HepG2 (cell line): ENCODE data around the gene MEIOB. TPM values are rescaled to one million over a fixed set of nuclear protein-coding genes. Genes with fewer than 3 reads are reported as not detected.

Source experiments
- ASH2L ChIP-seq: fragments of 300-600, 200-600 bp; sonication (generic); IDR thresholded peaks from 2 replicates; pipeline ENCODE4 v1.7.0; 2017; ENCODE audit warnings: low read depth, mild to moderate bottlenecking, moderate library complexity, mixed read lengths, low read length; ENCODE audit not compliant: insufficient read length
- EP300 ChIP-seq, 3 experiments: sonication (generic) in 1 of 3; formaldehyde crosslinking in 1 of 3; IDR thresholded peaks; 2 replicates each; pipeline versions ENCODE4 v1.5.1 to v1.6.1; 2011 to 2020; ENCODE audit warnings: low read depth in 2 of 3, low read length in 2 of 3, borderline replicate concordance in 1 of 3, improper control_type of control experiment in 1 of 3, mild to moderate bottlenecking in 1 of 3, missing genetic modification reagents in 1 of 3, moderate library complexity in 1 of 3
- GTF3A ChIP-seq: sonication (generic); formaldehyde crosslinking; conservative IDR thresholded peaks from 2 replicates; pipeline ENCODE4 v1.4.0; 2020; ENCODE audit warnings: mild to moderate bottlenecking, missing genetic modification reagents
- NRL ChIP-seq: sonication (generic); formaldehyde crosslinking; IDR thresholded peaks from 2 replicates; pipeline ENCODE4 v1.5.0; 2020; ENCODE audit warnings: missing genetic modification reagents, mild to moderate bottlenecking, moderate library complexity, borderline replicate concordance
- PAWR ChIP-seq: sonication (generic); formaldehyde crosslinking; IDR thresholded peaks from 2 replicates; pipeline ENCODE4 v1.4.0; 2020; ENCODE audit warnings: missing genetic modification reagents, mild to moderate bottlenecking, borderline replicate concordance
- PITX1 ChIP-seq: sonication (generic); formaldehyde crosslinking; IDR thresholded peaks from 2 replicates; pipeline ENCODE4 v1.5.1; 2020; ENCODE audit warnings: mild to moderate bottlenecking, missing genetic modification reagents
- POGK ChIP-seq: sonication (generic); formaldehyde crosslinking; conservative IDR thresholded peaks from 2 replicates; pipeline ENCODE4 v1.8.0; 2022; ENCODE audit warnings: mild to moderate bottlenecking, moderate library complexity, missing genetic modification reagents
- POGZ ChIP-seq: sonication (generic); formaldehyde crosslinking; IDR thresholded peaks from 2 replicates; pipeline ENCODE4 v1.4.0; 2020; ENCODE audit warnings: mild to moderate bottlenecking, missing genetic modification reagents
- RARA ChIP-seq: IDR thresholded peaks from 2 replicates; pipeline ENCODE4 v1.6.1; 2016; ENCODE audit warnings: missing genetic modification reagents, missing compliant biosample characterization
- SNRNP70 ChIP-seq: fragments of 200-400 bp; formaldehyde crosslinking; IDR thresholded peaks from 2 replicates; pipeline ENCODE4 v1.6.1; 2017; ENCODE audit warnings: mild to moderate bottlenecking, low read depth, low read length, moderate library complexity
- SRSF9 ChIP-seq: fragments of 200-400 bp; formaldehyde crosslinking; IDR thresholded peaks from 2 replicates; pipeline ENCODE4 v1.6.1; 2018; ENCODE audit warnings: borderline replicate concordance, mild to moderate bottlenecking, low read depth, low read length; ENCODE audit not compliant: insufficient read depth, poor library complexity, severe bottlenecking
- TARDBP ChIP-seq: sonication (generic); formaldehyde crosslinking; IDR thresholded peaks from 2 replicates; pipeline ENCODE4 v1.8.0; 2022; ENCODE audit warnings: mild to moderate bottlenecking, missing genetic modification reagents
- ZMYM2 ChIP-seq: sonication (generic); formaldehyde crosslinking; IDR thresholded peaks from 2 replicates; pipeline ENCODE4 v1.8.0; 2022; ENCODE audit warnings: mild to moderate bottlenecking, missing genetic modification reagents
- ZNF121 ChIP-seq: sonication (generic); formaldehyde crosslinking; IDR thresholded peaks from 2 replicates; pipeline ENCODE4 v1.5.0; 2020; ENCODE audit warnings: mild to moderate bottlenecking, missing genetic modification reagents
- ZNF331 ChIP-seq: sonication (generic); formaldehyde crosslinking; IDR thresholded peaks from 2 replicates; pipeline ENCODE4 v1.4.0; 2020; ENCODE audit warnings: missing genetic modification reagents
- ZNF460 ChIP-seq: sonication (generic); formaldehyde crosslinking; IDR thresholded peaks from 2 replicates; pipeline ENCODE4 v1.5.1; 2020; ENCODE audit warnings: missing genetic modification reagents, mild to moderate bottlenecking, borderline replicate concordance
- ZNF660 ChIP-seq: sonication (generic); formaldehyde crosslinking; IDR thresholded peaks from 2 replicates; pipeline ENCODE4 v1.5.1; 2020; ENCODE audit warnings: mild to moderate bottlenecking, low read depth, missing genetic modification reagents, borderline replicate concordance
- polyA plus RNA-seq, 8 experiments: library from polyadenylated mRNA; depleted of rRNA in 3 of 8; stranded (reverse) in 7 of 8; unstranded in 1 of 8; fragments of >200 nt; fragmentation: Illumina TruSeq in 4 of 8; extraction: Trizol in 4 of 8; gene quantifications; 2 replicates each; pipeline versions ENCODE4 v1.2.1 to v1.2.3, GENCODE V29; 2011 to 2016; ENCODE audit warnings: low read depth in 4 of 8, missing spikeins in 1 of 8, mixed read lengths in 1 of 8; ENCODE audit not compliant: insufficient read depth in 1 of 8
- total RNA-seq, 5 experiments: library from RNA; depleted of rRNA; stranded (reverse); fragments of >200 nt; fragmentation: Illumina TruSeq; extraction: Trizol; gene quantifications; 2 replicates each; pipeline ENCODE4 v1.2.3, GENCODE V29; 2016; ENCODE audit warnings: low read depth in 1 of 5
- TF ChIP-seq, protein P1 (sequence below): sonication (generic); formaldehyde crosslinking; IDR thresholded peaks from 2 replicates; pipeline ENCODE4 v1.4.0; 2020; ENCODE audit warnings: missing genetic modification reagents
- TF ChIP-seq, protein P2 (sequence below): sonication (generic); formaldehyde crosslinking; IDR thresholded peaks from 2 replicates; pipeline ENCODE4 v1.8.1; 2022; ENCODE audit warnings: low read depth, mild to moderate bottlenecking, missing genetic modification reagents
- TF ChIP-seq, protein P3 (sequence below): sonication (generic); formaldehyde crosslinking; IDR thresholded peaks from 2 replicates; pipeline ENCODE4 v1.5.0; 2020; ENCODE audit warnings: mild to moderate bottlenecking, missing genetic modification reagents

The MEIOB gene
- total and polyA plus RNA-seq, 2 of the 13 experiments (the other 11 are each of a cell fraction or from before 2014, with no cell fraction given): 0.17 TPM; not detected in 1

GRCh38 chr16:1832838-1833454 lies 39.0 kb downstream of the MEIOB start (continued):
- TF ChIP-seq TARDBP (CRISPR knock-in tag) (peak; percentile 80), ZNF121 (peak; percentile 94), PAWR (CRISPR knock-in tag) (no peak), ASH2L (no peak), PITX1 (CRISPR knock-in tag) (peak; percentile 88), POGZ (no peak), POGK (CRISPR knock-in tag) (0 out of 2 replicates have a peak, but pooled peaks have one; percentile 24), GTF3A (CRISPR knock-in tag) (no peak), ZMYM2 (CRISPR knock-in tag) (peak; percentile 40; the same call in 1 of the 2 replicates), ZNF660 (CRISPR knock-in tag) (no peak), ZNF460 (CRISPR knock-in tag) (peak; percentile 15; the same call in 1 of the 2 replicates), ZNF331 (CRISPR knock-in tag) (peak; percentile 91), RARA (CRISPR knock-in tag) (peak; percentile 84), NRL (CRISPR knock-in tag) (0 out of 2 replicates have a peak, but pooled peaks have one; percentile 36), SRSF9 (no peak), EP300 (IDR thresholded peaks at IDR 0.05; ENCODE audit: low read depth in 2 of 2, low read length in 2 of 2) (peak in 1 of 2 experiments; percentile 73; a peak in 2 of 4 replicates), EP300 (CRISPR knock-in tag; IDR thresholded peaks at IDR 0.05; ENCODE audit: borderline replicate concordance) (peak; percentile 43; the same call in 1 of the 2 replicates), SNRNP70 (no peak)
- TF ChIP-seq, protein P1, sequence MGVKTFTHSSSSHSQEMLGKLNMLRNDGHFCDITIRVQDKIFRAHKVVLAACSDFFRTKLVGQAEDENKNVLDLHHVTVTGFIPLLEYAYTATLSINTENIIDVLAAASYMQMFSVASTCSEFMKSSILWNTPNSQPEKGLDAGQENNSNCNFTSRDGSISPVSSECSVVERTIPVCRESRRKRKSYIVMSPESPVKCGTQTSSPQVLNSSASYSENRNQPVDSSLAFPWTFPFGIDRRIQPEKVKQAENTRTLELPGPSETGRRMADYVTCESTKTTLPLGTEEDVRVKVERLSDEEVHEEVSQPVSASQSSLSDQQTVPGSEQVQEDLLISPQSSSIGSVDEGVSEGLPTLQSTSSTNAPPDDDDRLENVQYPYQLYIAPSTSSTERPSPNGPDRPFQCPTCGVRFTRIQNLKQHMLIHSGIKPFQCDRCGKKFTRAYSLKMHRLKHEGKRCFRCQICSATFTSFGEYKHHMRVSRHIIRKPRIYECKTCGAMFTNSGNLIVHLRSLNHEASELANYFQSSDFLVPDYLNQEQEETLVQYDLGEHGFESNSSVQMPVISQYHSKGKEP (CRISPR knock-in tag): 0 out of 2 replicates have a peak, but pooled peaks have one; percentile 52
- TF ChIP-seq, protein P2, sequence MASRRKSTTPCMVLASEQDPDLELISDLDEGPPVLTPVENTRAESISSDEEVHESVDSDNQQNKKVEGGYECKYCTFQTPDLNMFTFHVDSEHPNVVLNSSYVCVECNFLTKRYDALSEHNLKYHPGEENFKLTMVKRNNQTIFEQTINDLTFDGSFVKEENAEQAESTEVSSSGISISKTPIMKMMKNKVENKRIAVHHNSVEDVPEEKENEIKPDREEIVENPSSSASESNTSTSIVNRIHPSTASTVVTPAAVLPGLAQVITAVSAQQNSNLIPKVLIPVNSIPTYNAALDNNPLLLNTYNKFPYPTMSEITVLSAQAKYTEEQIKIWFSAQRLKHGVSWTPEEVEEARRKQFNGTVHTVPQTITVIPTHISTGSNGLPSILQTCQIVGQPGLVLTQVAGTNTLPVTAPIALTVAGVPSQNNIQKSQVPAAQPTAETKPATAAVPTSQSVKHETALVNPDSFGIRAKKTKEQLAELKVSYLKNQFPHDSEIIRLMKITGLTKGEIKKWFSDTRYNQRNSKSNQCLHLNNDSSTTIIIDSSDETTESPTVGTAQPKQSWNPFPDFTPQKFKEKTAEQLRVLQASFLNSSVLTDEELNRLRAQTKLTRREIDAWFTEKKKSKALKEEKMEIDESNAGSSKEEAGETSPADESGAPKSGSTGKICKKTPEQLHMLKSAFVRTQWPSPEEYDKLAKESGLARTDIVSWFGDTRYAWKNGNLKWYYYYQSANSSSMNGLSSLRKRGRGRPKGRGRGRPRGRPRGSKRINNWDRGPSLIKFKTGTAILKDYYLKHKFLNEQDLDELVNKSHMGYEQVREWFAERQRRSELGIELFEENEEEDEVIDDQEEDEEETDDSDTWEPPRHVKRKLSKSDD (CRISPR knock-in tag): no peak
- TF ChIP-seq, protein P3, sequence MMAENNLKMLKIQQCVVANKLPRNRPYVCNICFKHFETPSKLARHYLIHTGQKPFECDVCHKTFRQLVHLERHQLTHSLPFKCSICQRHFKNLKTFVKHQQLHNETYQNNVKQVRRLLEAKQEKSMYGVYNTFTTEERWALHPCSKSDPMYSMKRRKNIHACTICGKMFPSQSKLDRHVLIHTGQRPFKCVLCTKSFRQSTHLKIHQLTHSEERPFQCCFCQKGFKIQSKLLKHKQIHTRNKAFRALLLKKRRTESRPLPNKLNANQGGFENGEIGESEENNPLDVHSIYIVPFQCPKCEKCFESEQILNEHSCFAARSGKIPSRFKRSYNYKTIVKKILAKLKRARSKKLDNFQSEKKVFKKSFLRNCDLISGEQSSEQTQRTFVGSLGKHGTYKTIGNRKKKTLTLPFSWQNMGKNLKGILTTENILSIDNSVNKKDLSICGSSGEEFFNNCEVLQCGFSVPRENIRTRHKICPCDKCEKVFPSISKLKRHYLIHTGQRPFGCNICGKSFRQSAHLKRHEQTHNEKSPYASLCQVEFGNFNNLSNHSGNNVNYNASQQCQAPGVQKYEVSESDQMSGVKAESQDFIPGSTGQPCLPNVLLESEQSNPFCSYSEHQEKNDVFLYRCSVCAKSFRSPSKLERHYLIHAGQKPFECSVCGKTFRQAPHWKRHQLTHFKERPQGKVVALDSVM (CRISPR knock-in tag): peak; percentile 66
